SK-N-SH (cell line): ENCODE measurements around the gene WASL. TPM values are rescaled to one million over a fixed set of nuclear protein-coding genes. Genes with fewer than 3 reads are reported as not detected.

Experiments
- CTCF ChIA-PET: fragments of 300-600, 350-600 bp; formaldehyde crosslinking; extraction: SDS; loops from one replicate; lab custom pipeline; 2021; lab: Yijun Ruan, JAX
- POLR2A ChIA-PET: fragments of 350-600 bp; sonication (Branson Sonifier 250); formaldehyde crosslinking; extraction: SDS; loops from one replicate; lab custom pipeline; 2020; ENCODE audit warnings: antibody characterized with exemption, inconsistent platforms; lab: Yijun Ruan, JAX
- DNase-seq: peaks from one replicate; pipeline ENCODE4 v3.0.0; 2012
- H2AFZ ChIP-seq: fragments of 200-600 bp; sonication (generic); 2 replicates; pipeline ENCODE4 v1.8.1; 2016; ENCODE audit warnings: antibody characterized with exemption, mild to moderate bottlenecking, low read depth
- H3F3A ChIP-seq: fragments of 200-600 bp; sonication (generic); replicated peaks from 2 replicates; pipeline ENCODE3; 2016; ENCODE audit warnings: antibody characterized with exemption, mild to moderate bottlenecking; ENCODE audit not compliant: insufficient read depth
- H3K27ac ChIP-seq, 2 experiments: fragments of 200-500 bp in 1 of 2; fragments of 200-600 bp in 1 of 2; sonication (Bioruptor generic) in 1 of 2; sonication (generic), shearing (Covaris generic) in 1 of 2; 2 replicates each; pipeline versions ENCODE4 v1.5.1 to v1.6.1; 2014 to 2016; ENCODE audit warnings: low read depth in 2 of 2, inconsistent platforms in 1 of 2, low read length in 1 of 2, mild to moderate bottlenecking in 1 of 2, mixed read lengths in 1 of 2
- H3K27me3 ChIP-seq: fragments of 200-600 bp; sonication (generic), shearing (Covaris generic); 2 replicates; pipeline ENCODE4 v1.6.1; 2016; ENCODE audit warnings: mixed run types; ENCODE audit not compliant: insufficient read depth
- H3K36me3 ChIP-seq, 2 experiments: fragments of 200-500 bp in 1 of 2; fragments of 200-600 bp in 1 of 2; sonication (Bioruptor generic) in 1 of 2; sonication (generic) in 1 of 2; replicated peaks in 1 of 2; 2 replicates each; pipeline versions ENCODE3 to v1.5.1; 2014 to 2016; ENCODE audit warnings: low read length in 1 of 2, mild to moderate bottlenecking in 1 of 2; ENCODE audit not compliant: insufficient read depth in 2 of 2, control insufficient read depth in 1 of 2
- H3K4me1 ChIP-seq, 2 experiments: fragments of 200-500 bp in 1 of 2; fragments of 200-600 bp in 1 of 2; sonication (Bioruptor generic) in 1 of 2; sonication (generic), shearing (Covaris generic) in 1 of 2; 2 replicates each; pipeline versions ENCODE4 v1.5.1 to v1.6.1; 2014 to 2016; ENCODE audit warnings: low read depth in 1 of 2, low read length in 1 of 2, mixed run types in 1 of 2; ENCODE audit not compliant: insufficient read depth in 2 of 2, control insufficient read depth in 1 of 2
- H3K4me2 ChIP-seq: fragments of 200-600 bp; sonication (generic), shearing (Covaris generic); 2 replicates; pipeline ENCODE4 v1.6.1; 2017; ENCODE audit warnings: mixed run types
- H3K4me3 ChIP-seq, 2 experiments: fragments of 200-500 bp in 1 of 2; fragments of 200-600 bp in 1 of 2; sonication (Bioruptor generic) in 1 of 2; sonication (generic), shearing (Covaris generic) in 1 of 2; 2 replicates each; pipeline versions ENCODE4 v1.5.1 to v1.8.1; 2014 to 2016; ENCODE audit warnings: low read depth in 2 of 2, inconsistent platforms in 1 of 2, low read length in 1 of 2, mild to moderate bottlenecking in 1 of 2, mixed read lengths in 1 of 2, moderate library complexity in 1 of 2
- H3K79me2 ChIP-seq: fragments of 200-600 bp; sonication (generic); 2 replicates; pipeline ENCODE4 v1.8.1; 2017; ENCODE audit warnings: mild to moderate bottlenecking; ENCODE audit not compliant: insufficient read depth
- H3K9ac ChIP-seq: fragments of 200-600 bp; sonication (generic); 2 replicates; pipeline ENCODE4 v1.6.1; 2017; ENCODE audit warnings: mixed run types
- H3K9me2 ChIP-seq: fragments of 200-600 bp; sonication (generic); 2 replicates; pipeline ENCODE4 v1.6.1; 2017; ENCODE audit warnings: mixed run types
- H3K9me3 ChIP-seq: fragments of 200-600 bp; sonication (generic); 2 replicates; pipeline ENCODE4 v1.6.1; 2017; ENCODE audit warnings: mixed run types, mild to moderate bottlenecking, moderate library complexity
- H4K20me1 ChIP-seq: fragments of 200-600 bp; sonication (generic); 2 replicates; pipeline ENCODE4 v1.6.1; 2017; ENCODE audit warnings: mild to moderate bottlenecking, mixed run types; ENCODE audit not compliant: insufficient read depth
- CHD2 ChIP-seq: fragments of 150-350 bp; IDR thresholded peaks from 2 replicates; pipeline ENCODE4 v1.6.1; 2018; ENCODE audit warnings: low read length; ENCODE audit not compliant: partially characterized antibody
- FOSL2 ChIP-seq: IDR thresholded peaks from 2 replicates; pipeline ENCODE4 v1.4.0; 2012; ENCODE audit warnings: low read depth, mild to moderate bottlenecking, moderate library complexity, borderline replicate concordance
- FOXJ3 ChIP-seq: sonication (generic); formaldehyde crosslinking; IDR thresholded peaks from 2 replicates; pipeline ENCODE4 v1.5.1; 2020; ENCODE audit warnings: mild to moderate bottlenecking, missing genetic modification reagents
- IRF3 ChIP-seq: fragments of 150-350 bp; IDR thresholded peaks from 2 replicates; pipeline ENCODE4 v1.6.1; 2016; ENCODE audit warnings: mild to moderate bottlenecking, low read depth, low read length
- MEF2A ChIP-seq: IDR thresholded peaks from 2 replicates; pipeline ENCODE4 v1.4.0; 2012; ENCODE audit warnings: low read depth, borderline replicate concordance
- MXI1 ChIP-seq: IDR thresholded peaks from 2 replicates; pipeline ENCODE4 v1.6.1; 2012; ENCODE audit warnings: mild to moderate bottlenecking, low read depth, low read length, improper control_type of control experiment
- NRF1 ChIP-seq: IDR thresholded peaks from 2 replicates; pipeline ENCODE4 v1.6.1; 2012; ENCODE audit warnings: low read depth, mild to moderate bottlenecking, low read length
- POLR2AphosphoS5 ChIP-seq: IDR thresholded peaks from 2 replicates; pipeline ENCODE4 v1.6.1; 2012; ENCODE audit warnings: low read depth, low read length
- REST ChIP-seq: IDR thresholded peaks from 2 replicates; pipeline ENCODE4 v1.6.1; 2012; ENCODE audit warnings: mild to moderate bottlenecking, low read depth, low read length, moderate library complexity
- RFX5 ChIP-seq: IDR thresholded peaks from 2 replicates; pipeline ENCODE4 v1.6.1; 2012; ENCODE audit warnings: mild to moderate bottlenecking, improper control_type of control experiment, low read length
- SIN3A ChIP-seq: IDR thresholded peaks from 2 replicates; pipeline ENCODE4 v1.6.1; 2012; ENCODE audit warnings: low read depth, mild to moderate bottlenecking, low read length, moderate library complexity, borderline replicate concordance
- TEAD4 ChIP-seq: IDR thresholded peaks from 2 replicates; pipeline ENCODE4 v1.4.0; 2012; ENCODE audit warnings: mild to moderate bottlenecking, borderline replicate concordance; ENCODE audit not compliant: insufficient read depth
- USF1 ChIP-seq: IDR thresholded peaks from 2 replicates; pipeline ENCODE4 v1.4.0; 2012; ENCODE audit warnings: low read depth, borderline replicate concordance
- USF2 ChIP-seq: fragments of 150-350 bp; IDR thresholded peaks from 2 replicates; pipeline ENCODE4 v1.6.1; 2017; ENCODE audit warnings: antibody characterized with exemption, low read length, low read depth, borderline replicate concordance
- YY1 ChIP-seq: IDR thresholded peaks from 2 replicates; pipeline ENCODE4 v1.4.0; 2012; ENCODE audit warnings: low read depth, mild to moderate bottlenecking
- WGBS: methylation state at CpG from one replicate; pipeline ENCODE4 v1.1.6; 2017; ENCODE audit warnings: low lambda C conversion rate; 5-methylcytosine and 5-hydroxymethylcytosine counted together
- polyA plus RNA-seq, 3 experiments: library from polyadenylated mRNA; depleted of rRNA; stranded (reverse); fragments of >200 nt; gene quantifications; 2 replicates each; pipeline ENCODE4 v1.2.3, GENCODE V29; 2012

Gene WASL
- polyA plus RNA-seq, 1 of the 3 experiments (the other 2 are of a cell fraction): 9.9 TPM

GRCh38 chr7:123792547-123792946 lies 43.7 kb upstream of the WASL start:
- CTCF ChIA-PET: interaction anchor here (0.7 to 5.2 kb wide), 6 partner anchors 10 to 156 kb away, joined by 3 to 23 read pairs (median 4); no protein-coding TSS in a partner anchor
- TF ChIP-seq FOSL2: no peak
- TF ChIP-seq POLR2AphosphoS5: no peak
- no peak for TF ChIP-seq RFX5
- no peak for TF ChIP-seq IRF3
- no peak for TF ChIP-seq USF1
- TF ChIP-seq, all 33 proteins: peak for 0

GRCh38 chr7:123791001-123791400 lies 42.2 kb upstream of the WASL start:
- no peaks in the 10 kb centered on the region for H3K9me2 ChIP-seq
- H3K36me3 ChIP-seq: no peaks in the 10 kb centered on the region
- no peak for DNase-seq
- no peak overlapping the region for H3K9ac ChIP-seq
- H4K20me1 ChIP-seq: no peaks in the 10 kb centered on the region
- no peak overlapping the region for H3K27ac ChIP-seq
- H3K27me3 ChIP-seq: no peaks in the 10 kb centered on the region
- H3K79me2 ChIP-seq: no peaks in the 10 kb centered on the region
- TF ChIP-seq NRF1 (no peak), SIN3A (no peak), MXI1 (no peak), USF1 (no peak), TEAD4 (no peak), POLR2AphosphoS5 (no peak), REST (no peak), MEF2A (no peak), CHD2 (no peak), YY1 (no peak), USF2 (no peak), FOXJ3 (no peak)
- no peak overlapping the region for H3K4me3 ChIP-seq
- ChIA-PET CTCF (interaction anchor here (1.2 to 2.8 kb wide), 3 partner anchors 11 to 90 kb away, joined by 3 to 18 read pairs (median 3); no protein-coding TSS in a partner anchor), POLR2A (interaction anchor here (1.4 kb wide), 1 partner anchor 242 kb away, joined by 3 read pairs; the partner anchor contains the start of gene TMEM229A)
- no peaks in the 10 kb centered on the region for H3K9me3 ChIP-seq
- no peak overlapping the region for H3K4me2 ChIP-seq
- WGBS: 48% methylated on average over 5 of the region's 5 CpGs
- H3F3A ChIP-seq: no peaks in the 10 kb centered on the region
- no peak overlapping the region for H2AFZ ChIP-seq
- H3K4me1 ChIP-seq: no peaks in the 10 kb centered on the region

More at GRCh38 chr7:123792547-123792946, 43.7 kb upstream of the WASL start:
- no peak overlapping the region for H3K4me2 ChIP-seq
- DNase-seq: no peak
- H3K4me3 ChIP-seq: no peak overlapping the region
- H3K4me1 ChIP-seq: no peaks in the 10 kb centered on the region
- no peaks in the 10 kb centered on the region for H3K36me3 ChIP-seq
- H3K79me2 ChIP-seq: no peaks in the 10 kb centered on the region
- no peaks in the 10 kb centered on the region for H3K9me2 ChIP-seq
- H3K27ac ChIP-seq: no peak overlapping the region
- no peak overlapping the region for H2AFZ ChIP-seq
- no peaks in the 10 kb centered on the region for H3K9me3 ChIP-seq
- no peaks in the 10 kb centered on the region for H4K20me1 ChIP-seq
- H3K9ac ChIP-seq: no peak overlapping the region
- POLR2A ChIA-PET: interaction anchor here (1.4 kb wide), 1 partner anchor 240 kb away, joined by 3 read pairs; the partner anchor contains the start of gene TMEM229A
- no peaks in the 10 kb centered on the region for H3K27me3 ChIP-seq
- WGBS: 0% methylated on average over 1 of the region's 1 CpG
- no peaks in the 10 kb centered on the region for H3F3A ChIP-seq
